Measurements from ENCODE around the gene CHEK1.
A peak's percentile ranks its signal among the peaks of the same experiment; 100 is the strongest.

Gene CHEK1

DNA sequence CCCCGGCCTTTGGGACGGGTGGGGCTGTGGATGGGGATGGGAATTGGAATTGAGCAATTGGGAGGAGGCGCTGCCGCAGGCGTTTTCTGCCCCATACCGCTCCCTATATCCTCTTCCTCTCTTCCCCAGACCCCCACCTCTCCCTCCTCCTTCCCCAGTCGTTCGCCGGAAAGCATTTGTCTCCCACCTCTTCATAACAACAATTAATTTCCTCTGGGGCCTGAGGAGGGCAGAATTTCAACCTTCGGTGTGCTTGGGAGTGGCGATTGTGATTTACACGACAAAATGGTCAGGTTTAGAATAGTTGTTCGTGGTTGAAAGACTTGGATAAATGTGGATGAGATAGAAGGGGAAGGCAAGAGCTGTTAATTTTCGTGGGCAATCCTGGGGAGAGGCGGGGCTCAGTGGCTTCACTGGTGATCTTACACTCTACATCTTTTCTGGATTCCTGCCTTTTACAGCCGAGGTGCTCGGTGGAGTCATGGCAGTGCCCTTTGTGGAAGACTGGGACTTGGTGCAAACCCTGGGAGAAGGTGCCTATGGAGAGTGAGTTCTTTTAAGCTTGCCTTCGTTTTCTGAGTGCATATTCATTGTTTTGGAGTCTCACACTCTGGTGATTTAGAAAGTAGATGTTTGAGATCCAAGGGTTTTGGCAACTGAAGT lies 1.5 kb downstream of the CHEK1 start:
- peak; percentile 80 for DNase-seq

DNA sequence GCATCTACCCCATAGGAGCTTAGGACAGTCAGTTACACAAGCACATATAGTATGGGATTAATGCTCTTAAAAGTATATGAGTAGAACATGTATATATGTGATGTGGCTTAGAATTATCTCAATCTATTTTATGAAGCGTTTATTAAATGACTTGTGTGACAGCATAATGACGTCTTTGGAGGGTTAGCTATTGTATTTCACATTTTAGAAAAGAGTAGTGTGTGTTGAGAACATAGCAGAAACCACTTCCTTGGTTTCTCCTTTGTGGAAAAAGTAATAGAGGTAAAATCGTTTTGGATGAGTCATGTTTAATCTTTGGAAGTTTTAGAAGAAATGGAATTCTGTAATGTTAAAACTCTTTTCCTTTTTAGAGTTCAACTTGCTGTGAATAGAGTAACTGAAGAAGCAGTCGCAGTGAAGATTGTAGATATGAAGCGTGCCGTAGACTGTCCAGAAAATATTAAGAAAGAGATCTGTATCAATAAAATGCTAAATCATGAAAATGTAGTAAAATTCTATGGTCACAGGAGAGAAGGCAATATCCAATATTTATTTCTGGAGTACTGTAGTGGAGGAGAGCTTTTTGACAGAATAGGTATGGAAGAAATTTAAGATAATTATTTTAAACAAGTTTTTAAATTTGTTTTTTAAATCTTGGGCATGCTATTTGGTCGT lies 2.4 kb downstream of the CHEK1 start:
- DNase-seq: no peak

DNA sequence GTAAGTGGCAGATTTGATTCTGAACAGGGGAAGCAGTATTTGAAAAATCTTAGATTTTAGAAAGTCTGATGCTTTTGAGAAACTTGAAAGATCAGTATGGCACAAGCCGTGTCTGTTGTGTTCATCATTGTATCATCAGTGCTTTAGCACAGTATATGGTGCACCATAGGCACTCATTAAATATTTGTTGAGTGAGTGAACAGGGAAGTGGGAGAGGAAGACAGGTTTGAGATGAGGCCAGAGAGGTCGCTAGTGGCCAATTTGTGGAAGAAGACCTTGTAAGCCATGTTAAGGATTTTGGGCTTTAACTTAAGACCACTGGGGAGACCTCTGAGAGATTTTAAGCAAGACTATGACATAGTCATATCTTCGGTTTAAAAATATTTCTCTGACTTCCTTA lies 12.9 kb downstream of the CHEK1 start:
- peak; percentile 30 for DNase-seq

DNA sequence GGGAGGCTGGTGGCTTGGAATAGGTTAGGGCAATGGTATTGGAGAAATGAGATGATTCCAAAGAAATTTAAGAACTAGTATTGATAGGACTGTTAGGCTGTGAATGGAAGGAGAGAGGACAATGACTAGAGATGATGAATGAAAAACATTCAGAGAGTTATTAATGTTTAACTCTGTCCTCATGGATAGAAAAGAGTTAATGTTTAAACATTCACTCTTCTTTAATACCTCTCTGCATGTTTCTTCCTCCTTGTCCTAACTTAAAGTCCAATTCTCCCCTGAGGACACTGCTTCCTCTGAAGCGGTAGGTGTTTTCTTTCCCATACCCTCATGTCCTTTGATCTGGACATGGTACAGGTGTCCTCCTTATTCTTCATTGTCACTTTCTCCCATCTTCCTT lies 13.4 kb downstream of the CHEK1 start:
- no peak for DNase-seq

DNA sequence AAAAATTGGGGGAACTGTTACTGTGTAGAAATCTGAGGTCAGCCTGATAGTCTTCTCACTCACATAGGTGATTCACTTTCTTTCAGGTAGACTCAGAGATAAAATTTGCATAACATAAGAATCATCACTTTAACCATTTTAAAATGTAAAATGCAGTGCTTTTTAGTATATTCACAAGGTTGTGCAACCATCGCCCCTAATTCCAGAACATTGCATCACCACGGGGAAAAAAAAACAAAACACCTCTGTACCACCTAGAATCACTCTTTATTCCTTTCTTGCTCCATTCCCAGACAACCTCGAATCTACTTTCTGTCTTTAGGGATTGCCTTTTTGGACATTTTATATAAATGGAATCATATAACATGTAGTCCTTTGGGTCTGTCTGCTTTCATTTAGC lies 20.9 kb downstream of the CHEK1 start:
- DNase-seq: no peak

DNA sequence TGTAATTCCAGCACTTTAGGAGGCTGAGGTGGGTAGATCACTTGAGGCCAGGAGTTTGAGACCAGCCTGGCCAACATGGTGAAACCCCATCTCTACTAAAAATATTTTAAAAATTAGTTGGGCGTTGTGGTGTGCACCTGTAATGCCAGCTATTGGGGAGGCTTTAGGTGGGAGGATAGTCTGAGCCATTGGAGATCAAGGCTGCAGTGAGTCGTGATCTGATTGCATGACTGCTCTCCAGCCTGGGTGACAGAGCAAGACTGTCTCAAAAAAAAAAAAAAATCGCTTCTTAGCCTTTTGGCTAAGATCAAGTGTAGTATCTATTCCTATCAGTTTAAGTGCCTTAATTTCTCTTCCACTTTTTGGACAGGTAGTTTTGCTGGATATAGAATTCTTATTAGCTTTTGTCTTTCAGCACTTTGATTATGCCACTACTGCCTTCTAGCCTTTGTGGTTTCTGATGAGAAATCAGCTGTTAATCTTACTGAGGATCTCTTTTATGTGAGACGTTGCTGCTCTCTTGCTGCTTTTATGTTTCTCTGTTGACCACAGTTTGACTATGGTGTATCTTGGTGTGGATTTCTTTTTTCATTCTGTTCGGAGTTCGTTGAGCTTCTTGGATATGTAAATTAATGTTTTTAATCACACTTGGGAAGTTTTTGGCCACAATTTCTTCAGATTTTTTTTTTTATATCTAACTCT lies 24.7 kb downstream of the CHEK1 start:
- no peak for DNase-seq

DNA sequence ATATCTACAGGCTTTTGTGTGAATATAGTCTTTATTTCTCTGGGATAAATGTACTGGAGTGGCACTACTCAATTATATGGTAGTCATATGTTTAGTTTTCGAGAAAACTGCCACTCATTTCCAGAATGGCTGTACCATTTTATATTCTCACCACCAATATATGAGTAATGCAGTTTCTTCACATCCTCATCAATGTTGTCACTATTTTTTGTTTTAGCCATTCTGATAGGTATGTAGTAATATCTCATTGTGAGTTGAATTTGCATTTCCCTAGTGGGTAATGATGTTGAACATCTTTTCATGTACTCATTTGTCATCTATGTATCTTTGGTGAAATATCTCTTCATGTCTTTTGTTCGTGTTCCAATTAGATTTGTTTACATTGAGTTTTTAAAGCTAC lies 37.7 kb downstream of the CHEK1 start:
- no peak for DNase-seq

DNA sequence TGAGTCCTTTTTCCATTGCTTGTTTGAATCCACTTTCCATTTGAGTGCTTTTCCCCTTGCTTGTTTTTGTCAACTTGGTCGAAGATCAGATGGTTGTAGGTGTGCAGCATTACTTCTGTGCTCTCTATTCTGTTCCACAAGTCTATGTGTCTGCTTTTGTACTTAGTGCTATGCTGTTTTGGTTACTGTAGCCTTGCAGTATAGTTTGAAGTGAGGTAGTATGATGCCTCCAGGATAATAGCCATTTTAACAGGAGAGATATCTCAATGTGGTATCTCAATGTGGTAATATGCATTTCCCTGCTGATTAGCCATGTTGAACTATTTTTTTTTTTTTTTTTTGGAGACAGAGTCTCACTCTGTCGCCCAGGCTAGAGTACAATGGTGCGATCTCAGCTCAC lies 38.9 kb downstream of the CHEK1 start:
- DNase-seq: no peak

DNA sequence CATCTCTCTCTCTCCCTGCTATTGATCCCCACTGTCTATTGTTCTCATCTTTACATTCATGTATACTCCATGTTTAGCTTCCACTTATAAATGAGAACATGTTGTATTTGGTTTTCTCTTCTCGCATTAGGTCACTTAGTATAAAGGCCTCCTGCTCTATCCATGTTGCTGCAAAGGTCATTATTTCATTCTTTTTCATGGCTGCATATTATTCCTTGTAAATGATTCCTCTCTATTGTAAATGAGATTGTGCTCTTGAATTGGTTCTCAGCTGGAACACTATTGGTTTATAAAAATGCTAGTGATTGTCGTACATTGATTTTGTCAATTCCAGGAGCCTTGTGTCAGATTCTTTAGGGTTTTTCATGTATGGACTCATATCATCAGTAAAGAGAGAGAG lies 42.2 kb downstream of the CHEK1 start:
- DNase-seq: no peak

DNA sequence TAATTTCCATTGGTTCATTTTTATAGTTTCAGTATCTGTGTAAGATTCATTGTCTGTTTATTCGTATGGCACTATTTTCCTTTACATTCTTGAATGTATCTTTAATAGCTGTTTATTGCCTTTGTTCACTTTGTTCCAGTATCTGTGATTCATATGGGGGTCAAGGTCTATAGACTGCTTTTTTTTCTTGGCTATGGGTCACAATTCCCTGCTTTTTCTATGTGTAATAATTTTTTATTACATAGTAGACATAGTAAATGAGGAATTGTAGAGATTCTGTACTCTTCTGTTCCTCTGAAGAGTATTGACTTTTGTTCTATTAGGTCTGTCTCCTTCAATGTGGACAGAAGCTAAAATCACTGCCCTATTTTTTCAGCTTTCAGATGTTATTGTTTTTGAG lies 45.2 kb downstream of the CHEK1 start:
- DNase-seq: no peak

DNA sequence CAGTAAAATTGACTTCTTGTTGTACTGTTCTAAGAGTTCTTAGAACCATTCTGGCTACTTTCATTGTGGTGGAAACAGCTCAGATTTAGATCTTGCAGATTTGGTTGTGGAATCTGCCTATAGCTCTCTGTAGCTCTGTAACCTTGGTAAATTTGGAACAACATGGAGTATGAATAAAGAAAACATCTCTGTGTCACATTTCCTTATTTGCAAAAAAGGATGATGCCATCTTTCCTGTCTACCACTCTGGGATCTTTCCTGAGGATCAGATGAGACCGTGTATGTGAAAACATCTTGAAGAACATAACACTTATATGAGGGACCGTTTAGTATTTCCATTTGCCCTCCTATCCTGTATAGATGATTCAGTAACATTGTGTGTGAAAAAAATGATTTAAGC lies 46.6 kb downstream of the CHEK1 start:
- DNase-seq: no peak

DNA sequence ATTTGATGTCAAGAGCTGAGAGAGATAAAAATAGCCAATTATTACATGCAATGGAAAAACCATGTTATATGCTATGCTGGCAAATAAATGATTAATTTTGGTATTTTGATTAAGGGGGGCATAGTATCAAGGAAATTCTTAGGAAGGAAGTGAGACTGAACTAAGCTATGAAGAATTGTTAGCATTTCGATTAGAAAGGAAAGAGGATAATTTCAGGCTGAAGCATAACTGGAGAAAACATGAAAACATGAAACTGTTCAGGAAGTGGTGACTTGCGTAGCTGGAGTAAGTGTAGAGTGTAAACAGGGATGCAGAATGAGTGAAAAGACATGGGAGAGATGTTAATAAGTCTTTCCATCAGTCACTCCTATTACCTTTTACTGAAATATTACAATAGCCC lies 49.2 kb downstream of the CHEK1 start:
- no peak for DNase-seq

DNA sequence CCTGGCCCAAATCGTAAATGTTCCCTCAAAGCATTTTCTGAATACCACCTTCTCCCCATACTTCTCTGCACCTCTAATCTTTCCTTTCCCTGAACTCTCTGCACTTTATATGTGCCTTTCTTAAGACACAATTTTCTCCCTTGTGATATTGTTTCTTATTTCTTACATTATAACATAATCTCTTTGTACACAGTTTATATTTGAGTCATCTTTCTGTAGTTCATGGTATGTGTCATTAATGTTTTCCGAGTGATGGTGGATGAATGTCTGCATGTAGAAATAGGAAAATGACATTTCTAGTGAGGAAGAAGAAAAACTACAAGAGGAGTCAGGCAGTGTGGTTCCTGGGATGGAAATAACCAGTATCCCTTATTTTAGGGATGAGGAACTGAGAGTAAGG lies 50.2 kb downstream of the CHEK1 start:
- no peak for DNase-seq

DNA sequence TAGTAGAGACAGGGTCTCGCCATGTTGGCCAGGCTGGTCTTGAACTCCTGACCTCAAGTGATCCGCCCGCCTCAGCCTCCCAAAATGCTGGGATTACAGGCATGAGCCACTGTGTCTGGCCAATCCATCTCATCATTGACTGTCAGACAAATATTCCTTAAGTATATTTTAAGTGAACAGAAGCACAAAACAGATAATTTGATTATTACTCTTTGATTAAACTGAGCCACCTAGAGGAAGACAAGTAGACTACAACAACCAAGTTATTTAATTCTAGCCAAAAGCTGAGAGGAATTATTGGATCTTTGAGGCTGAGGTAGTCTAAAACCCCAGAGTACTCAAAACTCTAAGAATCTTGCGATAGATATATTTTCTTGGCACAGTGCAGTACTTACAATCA lies 54.4 kb downstream of the CHEK1 start:
- DNase-seq: peak; percentile 23

DNA sequence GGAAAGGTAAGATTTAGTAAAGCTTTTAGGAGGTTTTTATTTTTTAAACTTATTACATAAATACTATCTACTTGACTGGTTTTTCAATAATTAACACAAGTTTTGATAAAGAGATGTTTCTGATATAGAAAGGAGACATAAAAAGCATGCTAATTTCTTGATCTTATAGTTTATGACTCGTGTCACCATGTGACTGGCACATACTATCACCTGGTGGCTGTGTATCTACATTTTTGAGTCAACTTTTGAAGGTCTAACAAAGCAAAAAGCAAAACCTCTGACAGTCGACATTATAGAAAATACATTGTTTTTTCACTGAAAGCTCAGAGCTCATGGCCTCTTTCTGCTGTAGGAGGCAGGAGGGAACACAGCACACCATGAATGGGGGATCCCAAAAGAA lies 54.9 kb downstream of the CHEK1 start:
- no peak for DNase-seq

DNA sequence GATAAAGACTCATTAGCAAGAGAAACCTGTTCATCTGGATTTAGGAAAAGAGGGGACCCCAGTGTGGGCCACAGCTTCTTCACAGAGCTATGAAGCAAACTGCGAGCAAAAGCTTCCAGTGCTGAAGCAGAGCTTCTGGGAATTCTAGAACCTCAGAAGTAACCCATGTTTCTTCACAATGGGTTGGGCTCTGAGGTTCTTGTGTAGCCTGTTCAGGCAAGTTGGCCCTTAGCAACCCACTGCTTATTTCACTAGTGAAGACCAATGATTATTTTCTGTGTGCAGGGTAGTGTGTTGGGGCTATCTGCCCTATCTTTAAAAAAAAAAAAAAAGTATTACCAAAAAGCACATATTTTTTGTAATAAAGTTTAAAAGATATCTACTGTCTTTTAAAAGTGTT lies 55.8 kb downstream of the CHEK1 start, which contains the start of gene ACRV1:
Gene ACRV1, minus strand, starts transcription at position 101 of the 400 bp plus-strand sequence. Its CDS starts 67 bp downstream, at position 34.
- no peak for DNase-seq

DNA sequence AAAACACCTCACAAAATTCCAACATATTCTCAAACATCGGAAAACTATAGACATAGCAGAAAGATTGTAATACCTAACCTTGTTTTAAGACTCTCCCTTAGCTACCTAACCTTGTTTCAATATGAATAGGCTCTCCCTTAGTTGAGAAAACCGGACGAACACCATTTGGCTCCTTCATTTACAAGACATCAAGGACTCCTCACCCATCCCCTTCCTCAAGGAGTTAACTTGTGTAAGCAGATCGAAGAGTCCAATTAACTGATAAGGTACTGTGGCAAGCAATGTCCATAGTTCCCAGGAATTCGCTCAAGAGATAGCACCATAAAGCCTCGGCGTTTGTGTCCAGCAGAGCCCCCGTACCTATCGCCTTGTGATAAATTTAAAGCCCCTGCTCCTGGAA lies 60.3 kb downstream of the CHEK1 start:
- no peak for DNase-seq

DNA sequence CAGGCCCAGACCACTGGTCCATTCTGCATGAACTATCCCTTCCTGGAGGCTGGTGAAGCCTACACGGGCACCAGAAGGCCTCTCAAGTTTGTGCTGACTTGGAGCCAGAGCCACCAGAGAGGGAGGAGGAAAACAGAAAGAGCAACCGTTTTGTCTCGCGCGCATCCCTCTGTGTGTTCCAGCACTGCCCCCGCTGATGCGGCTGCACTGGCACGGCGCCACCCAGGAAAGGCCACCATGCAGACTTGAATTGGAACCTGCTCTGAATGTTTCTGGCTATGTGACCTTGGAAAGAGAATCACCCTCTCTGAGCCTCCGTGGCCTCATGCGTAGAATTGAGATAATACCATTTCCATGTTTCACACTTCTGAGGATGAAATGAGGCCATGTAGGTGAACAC lies 63.1 kb downstream of the CHEK1 start:
- no peak for DNase-seq

DNA sequence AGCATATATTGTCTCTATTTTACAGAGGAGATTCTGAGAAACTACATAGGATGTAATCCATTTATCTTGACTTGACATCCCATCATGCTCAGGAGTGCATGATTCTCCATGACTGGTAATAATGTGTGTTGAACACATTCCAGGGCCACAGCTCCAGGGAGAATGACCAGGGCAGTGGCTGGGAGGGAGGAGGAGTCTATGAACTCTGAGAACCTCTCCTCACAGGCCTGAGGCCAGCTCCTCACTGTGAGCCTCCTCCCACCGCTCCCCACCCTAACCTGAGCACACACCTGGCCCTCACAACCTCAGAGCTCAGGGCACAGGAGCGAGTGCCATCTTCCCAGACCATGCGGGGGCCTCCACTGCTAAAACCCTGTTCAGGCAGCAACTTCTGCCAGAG lies 63.7 kb downstream of the CHEK1 start:
- DNase-seq: no peak

DNA sequence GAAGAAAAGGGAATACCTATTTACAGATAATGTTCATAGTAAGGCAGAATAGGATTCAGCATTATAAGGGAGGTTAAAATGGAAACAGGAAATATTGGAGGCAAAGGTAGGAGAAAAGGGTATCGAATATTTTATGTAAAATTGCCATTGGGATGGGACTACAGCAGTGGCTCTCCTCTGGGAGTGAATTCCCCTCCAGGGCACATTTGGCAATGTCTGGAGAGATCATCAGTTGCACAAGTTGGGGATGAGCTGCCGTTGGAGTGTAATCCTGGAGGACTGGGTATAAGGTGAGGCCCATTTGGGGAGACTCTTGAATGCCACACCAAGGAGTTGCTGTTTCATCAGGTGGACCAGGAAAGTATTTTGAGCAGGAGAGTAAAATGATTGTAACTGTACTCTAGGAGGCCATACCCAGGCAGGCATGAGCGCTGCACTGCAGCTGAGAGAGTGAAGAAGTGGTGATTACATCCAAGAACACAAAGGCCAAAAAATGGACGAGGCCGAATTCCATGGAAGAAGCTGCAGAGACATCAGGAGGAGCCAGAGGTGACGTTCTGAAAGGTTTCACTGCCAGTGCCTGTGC lies 64.4 kb downstream of the CHEK1 start:
- DNase-seq: no peak

DNA sequence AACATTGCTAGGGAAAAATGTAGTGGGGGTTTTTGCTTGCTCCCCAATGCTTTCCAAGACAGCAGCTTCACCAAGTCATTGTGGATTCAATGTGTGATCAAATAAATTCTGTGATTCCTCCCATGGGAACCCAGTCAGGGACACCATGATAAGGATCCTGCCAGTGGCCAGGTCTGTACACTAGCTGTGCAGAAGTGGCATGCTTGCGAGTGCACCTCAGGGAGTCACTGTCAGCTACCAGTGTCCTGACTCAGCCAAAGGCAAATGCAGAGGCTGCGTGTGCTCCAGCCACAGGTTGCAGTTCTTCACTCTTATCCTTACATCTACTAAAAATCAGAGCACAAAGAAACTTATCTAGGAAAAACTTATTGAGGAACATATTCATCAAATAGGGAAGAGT lies 65.0 kb downstream of the CHEK1 start:
- no peak for DNase-seq

DNA sequence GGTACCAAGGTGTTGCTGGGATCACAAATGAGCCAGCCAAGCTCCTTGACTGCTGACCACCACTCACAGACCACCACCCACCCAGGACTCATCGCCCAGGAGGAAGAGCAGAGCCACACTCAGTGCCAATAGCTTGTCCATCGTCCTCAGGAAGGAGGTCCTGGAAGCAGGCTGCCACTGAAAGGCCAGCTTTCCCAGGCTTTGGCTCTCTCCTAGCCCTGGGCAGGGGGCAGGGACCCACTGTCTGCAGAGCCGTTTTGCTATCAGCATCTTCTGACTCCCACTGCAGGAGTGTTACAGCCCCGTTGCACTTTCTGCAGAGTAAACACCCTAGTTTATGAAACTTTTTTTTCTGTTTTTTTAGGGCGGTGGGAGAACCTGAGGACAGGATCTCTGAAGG lies 67.9 kb downstream of the CHEK1 start:
- DNase-seq: no peak

DNA sequence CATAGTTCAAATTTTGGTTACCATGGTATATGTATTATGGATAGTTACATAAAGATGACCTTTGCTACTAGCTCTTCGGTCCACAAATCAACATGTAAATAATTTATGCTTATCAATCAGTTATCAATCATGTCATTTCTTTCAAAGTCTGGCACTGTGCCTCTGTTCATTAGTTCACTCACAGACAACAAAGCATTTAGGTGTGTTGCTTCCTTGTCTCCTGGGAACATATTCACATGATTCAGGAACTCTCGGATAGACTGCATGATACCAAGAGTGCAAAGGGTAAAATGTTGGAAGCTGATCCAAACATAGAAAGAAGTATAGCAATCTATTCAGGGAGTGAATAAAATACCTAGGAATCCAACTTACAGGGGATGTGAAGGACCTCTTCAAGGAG lies 70.0 kb downstream of the CHEK1 start:
- DNase-seq: no peak

DNA sequence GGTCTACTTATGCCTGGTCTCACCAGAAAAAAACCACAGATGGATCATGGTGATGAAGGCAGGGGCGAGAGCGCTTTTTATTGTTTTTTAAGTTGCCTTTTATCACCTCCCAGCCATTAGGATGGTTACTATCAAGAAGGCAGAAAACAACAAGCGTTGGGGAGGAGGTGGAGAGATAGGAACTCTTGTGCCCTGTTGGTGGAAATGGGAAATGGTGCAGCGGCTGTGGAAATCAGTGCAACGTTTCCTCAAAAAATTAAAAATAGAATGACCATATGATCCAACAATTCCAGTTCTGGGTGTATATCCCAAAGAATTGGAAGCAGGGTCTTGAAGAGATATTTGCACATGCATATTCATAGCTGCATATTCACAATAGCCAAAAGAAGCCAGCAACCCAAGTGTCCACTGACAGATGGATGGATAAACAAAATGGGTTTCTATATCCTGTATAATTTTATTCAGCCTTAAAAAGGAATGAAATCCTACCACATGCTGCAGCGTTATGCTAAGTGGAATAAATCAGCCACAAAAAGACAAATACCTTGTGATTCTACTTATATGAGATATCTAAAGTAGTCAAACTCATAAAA lies 76.2 kb downstream of the CHEK1 start:
- DNase-seq: no peak

Data from DMS53 (cell line).